Heart right ventricle (tissue), 16 donors: ENCODE data around the gene UBTD1. TPM values are rescaled to one million over a fixed set of nuclear protein-coding genes. Genes with fewer than 3 reads are reported as not detected.
"Not testable (repeated sequence)": the region's sequence is repeated elsewhere in the genome, so short reads cannot be mapped to it uniquely, and the experiment has no call there.

Source experiments
- ATAC-seq, 8 donors: fragments of 200-7000 bp; cut with Tn5 transposase; one replicate each; pipeline ENCODE4 v1.9.1; 2020; ENCODE audit warnings: mild to moderate bottlenecking in 8 of 8, moderate library complexity in 8 of 8, moderate number of reproducible peaks in 1 of 8
- DNase-seq, 2 donors: peaks; one replicate each; pipeline ENCODE4 v3.0.0-alpha.2; 2020
- H3K27ac ChIP-seq, 10 donors: fragments of 200-600 bp; sonication (generic) in 2 of 10; one replicate each; pipeline versions ENCODE4 v1.5.0 to v1.8.0; 2020 to 2022; ENCODE audit warnings: mild to moderate bottlenecking in 3 of 10
- H3K27me3 ChIP-seq, 7 donors: fragments of 200-600 bp; one replicate each; pipeline ENCODE4 v1.8.0; 2021 to 2022; ENCODE audit warnings: mild to moderate bottlenecking in 2 of 7
- H3K36me3 ChIP-seq, 9 donors: fragments of 200-600 bp; sonication (generic) in 1 of 9; one replicate each; pipeline versions ENCODE4 v1.5.0 to v1.8.0; 2020 to 2022; ENCODE audit warnings: mild to moderate bottlenecking in 2 of 9
- H3K4me1 ChIP-seq, 9 donors: fragments of 200-600 bp; sonication (generic) in 1 of 9; one replicate each; pipeline versions ENCODE4 v1.5.0 to v1.8.0; 2020 to 2022; ENCODE audit warnings: mild to moderate bottlenecking in 4 of 9
- H3K4me3 ChIP-seq, 10 donors: fragments of 200-600 bp; sonication (generic) in 2 of 10; one replicate each; pipeline versions ENCODE4 v1.5.0 to v1.8.0; 2020 to 2022; ENCODE audit warnings: mild to moderate bottlenecking in 7 of 10, moderate library complexity in 2 of 10
- H3K9me3 ChIP-seq, 11 donors: fragments of 200-600 bp in 10 of 11; sonication (generic) in 2 of 11; one replicate each; pipeline versions ENCODE4 v1.5.0 to v1.8.0; 2013 to 2022; ENCODE audit warnings: mild to moderate bottlenecking in 2 of 11, control low read depth in 1 of 11, moderate library complexity in 1 of 11
- CTCF ChIP-seq, 9 donors: fragments of 200-600 bp; sonication (generic) in 2 of 9; IDR thresholded peaks; one replicate each; pipeline versions ENCODE4 v1.5.0 to v1.8.0; 2021 to 2022; ENCODE audit warnings: antibody characterized with exemption in 9 of 9, mild to moderate bottlenecking in 5 of 9, moderate library complexity in 1 of 9
- WGBS, 2 donors: extraction: QIAGEN DNeasy Blood & Tissue Kit; methylation state at CpG; one replicate each; pipeline ENCODE4 v1.1.7; 2013; ENCODE audit warnings: inconsistent platforms in 1 of 2; 5-methylcytosine and 5-hydroxymethylcytosine counted together
- intact Hi-C, 10 donors: fragments of 100-400 bp; cut with DNase I; formaldehyde crosslinking; loops; one replicate each; pipeline versions ENCODE4 v1.11.1 to v1.14.2; 2022
- polyA plus RNA-seq, 2 donors: library from polyadenylated mRNA; stranded (reverse); fragments of 200-250 nt; gene quantifications; one replicate each; pipeline ENCODE4 v1.2.3, GENCODE V29; 2013
- total RNA-seq, 10 donors: library from RNA; stranded (reverse); fragmentation: NEBNext Ultra II Directional in 3 of 10; extraction: Animal tissue kit (Norgen Biotek cat#: 25700) in 3 of 10; gene quantifications; one replicate each; pipeline versions ENCODE4 v1.2.1 to v1.2.4, GENCODE V29; 2021 to 2023
- donor health status: Arrhythmogenic right ventricular cardiomyopathy.
- donor health status: ischemic (EF 13 %, LVEDD 7.1; RV severe dilation, severe dysfunction).
- donor health status: healthy with polysubstance abuse.
- donor health status: DM: no; HTN: yes; CAD: no.
- donor health status: DM: no; HTN: no; CAD: no.
- donor health status: ischemic (EF 25% LVEDD 6.9; RV normal size, moderate dysfunction).
- donor health status: ischemic (EF 25% LVEDD 5.7; RV mildly dilated, moderate dysfunction).
- donor health status: healthy.
- donor health status: DM: yes; HTN: yes; CAD: no.
- donor health status: Ischemic cardiomyopathy.
- donor health status: ischemic (EF 35%, LVEDD 5.7; RV mildly dilated, moderate dysfunction).
- donor health status: nonischemic (EF 11% LVEDD 7.7; RV severe dilation, severe dysfunction).
- donor health status: DM: yes; HTN: yes; CAD: no.
- donor health status: PGD.
- donor health status: ischemic (EF 29% LVEDD 5.4; RV normal size, mild dysfunction).
- donor health status: nonischemic (EF 23%, LVEDD 6.1; RV moderate dilation, normal function).

The UBTD1 gene
- total and polyA plus RNA-seq, 12 donors: 13.6 to 56.0 (median 21.3) TPM

DNA sequence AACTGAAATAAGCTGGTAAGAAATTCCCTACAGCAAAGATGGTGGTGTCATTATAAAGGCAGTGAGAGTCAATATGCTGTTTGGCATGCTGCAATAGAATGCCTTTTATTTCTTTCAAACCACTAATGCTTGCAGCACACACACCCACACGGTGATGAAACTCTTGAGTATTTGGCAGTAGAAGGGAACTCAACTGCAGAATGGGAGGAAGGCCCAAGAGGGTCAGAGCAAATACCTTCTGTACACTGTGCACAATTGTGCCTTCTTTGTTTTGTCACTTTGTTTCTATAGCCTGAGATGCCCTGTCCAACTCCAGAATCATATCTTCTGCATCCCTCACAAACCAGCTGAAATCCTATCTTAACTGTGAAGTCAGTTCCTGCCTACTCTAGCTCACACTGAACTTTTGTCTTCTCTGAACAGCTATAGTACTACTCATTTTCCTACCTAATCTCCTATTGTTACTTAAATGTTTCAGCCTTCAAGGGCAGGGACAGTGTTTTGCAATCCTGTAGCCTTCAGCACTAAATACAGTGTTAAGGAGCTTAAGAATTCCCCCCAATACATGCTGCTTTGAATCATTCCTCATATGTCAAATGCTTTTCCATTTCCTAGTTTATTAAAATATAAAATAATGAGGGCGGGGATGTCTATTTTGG is 22.7 kb upstream of the UBTD1 start:
- 67 to 76% methylated on average over 2 of the region's 2 CpGs for WGBS, 2 donors
- H3K9me3 ChIP-seq: no peaks in the 10 kb centered on the region
- DNase-seq (no peak), ATAC-seq (peak in 4 of 8 donors; percentile 51 to 82 (median 64))
- peaks cover 0 to 16% (median 0%) of the 10 kb centered on the region in 9 donors for H3K4me1 ChIP-seq
- intact Hi-C loops: no loop called here
- no peak for TF ChIP-seq CTCF (IDR thresholded peaks at IDR 0.05)
- H3K27me3 ChIP-seq: no peaks in the 10 kb centered on the region
- H3K4me3 ChIP-seq: no peak overlapping the region
- no peak overlapping the region for H3K27ac ChIP-seq
- peaks cover 0 to 100% (median 74%) of the 10 kb centered on the region in 9 donors for H3K36me3 ChIP-seq

- Histone ChIP-seq H3K36me3 (peaks cover 0 to 94% (median 55%) of the 10 kb centered on the region in 9 donors), H3K4me1 (peaks cover 0 to 29% (median 13%) of the 10 kb centered on the region in 9 donors)
- H3K9me3 ChIP-seq, ATAC-seq, H3K27ac ChIP-seq, intact Hi-C loops, H3K4me3 ChIP-seq, H3K27me3 ChIP-seq, DNase-seq: not testable (repeated sequence)
- 92 to 94% methylated on average over 4 of the region's 4 CpGs for WGBS, 2 donors
These were observed 19.3 kb upstream of the UBTD1 start for GRCh38 chr10:97479410-97479809.

DNA sequence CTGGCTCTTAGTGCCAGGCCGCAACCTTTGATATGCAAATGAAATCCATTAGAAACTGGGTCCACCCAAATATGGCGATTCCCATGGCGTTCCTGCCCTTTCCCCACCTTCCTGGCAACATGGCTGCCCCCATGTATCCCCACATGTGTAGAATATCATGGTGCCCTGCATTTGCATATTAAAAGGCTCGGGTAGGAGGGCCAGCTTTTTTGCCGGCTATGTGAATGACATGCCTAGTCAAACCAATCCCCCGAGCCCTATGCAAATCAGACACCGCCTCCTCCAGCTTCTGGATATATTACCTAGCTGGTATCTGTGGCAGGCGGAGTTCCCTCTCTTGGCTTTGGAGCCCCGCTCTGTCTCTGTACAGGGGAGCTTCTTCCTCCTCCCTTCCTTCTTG is 18.8 kb upstream of the UBTD1 start:
- ATAC-seq: no peak
- no peak for TF ChIP-seq CTCF (IDR thresholded peaks at IDR 0.05)
- Histone ChIP-seq H3K36me3 (peaks cover 0 to 94% (median 50%) of the 10 kb centered on the region in 9 donors), H3K9me3 (no peaks in the 10 kb centered on the region), H3K4me1 (peaks cover 0 to 29% (median 13%) of the 10 kb centered on the region in 9 donors), H3K27me3 (no peaks in the 10 kb centered on the region), H3K4me3 (no peak overlapping the region), H3K27ac (no peak overlapping the region)
- 77 to 79% methylated on average over 9 of the region's 9 CpGs for WGBS, 2 donors
- intact Hi-C loops: no loop called here
- DNase-seq: no peak

DNA sequence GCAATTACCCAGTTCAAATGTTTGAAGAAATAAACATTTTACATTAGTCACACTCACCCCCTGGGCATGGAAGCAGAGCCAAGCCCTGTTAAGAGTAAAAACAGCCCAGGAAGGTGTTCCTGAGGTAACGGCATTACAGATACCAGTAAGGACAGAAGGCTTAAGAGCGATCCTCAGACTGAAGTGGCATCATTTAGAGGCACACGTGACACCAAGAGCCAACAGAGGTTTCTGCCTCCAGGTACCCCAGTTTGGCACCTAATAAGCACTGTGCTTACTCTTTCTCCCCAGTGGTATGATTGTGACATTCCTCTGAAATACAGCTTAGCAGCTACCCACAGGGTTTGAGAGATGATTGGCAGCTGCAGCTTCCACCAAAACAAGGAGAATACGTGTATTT is 17.7 kb upstream of the UBTD1 start:
- Histone ChIP-seq H3K27me3 (no peaks in the 10 kb centered on the region), H3K9me3 (no peaks in the 10 kb centered on the region), H3K4me3 (no peak overlapping the region), H3K4me1 (peaks cover 0 to 32% (median 13%) of the 10 kb centered on the region in 9 donors), H3K36me3 (peaks cover 0 to 94% (median 40%) of the 10 kb centered on the region in 9 donors), H3K27ac (no peak overlapping the region)
- intact Hi-C loops: no loop called here
- DNase-seq (no peak), ATAC-seq (no peak)
- 81 to 83% methylated on average over 4 of the region's 4 CpGs for WGBS, 2 donors
- TF ChIP-seq CTCF (IDR thresholded peaks at IDR 0.05): no peak

DNA sequence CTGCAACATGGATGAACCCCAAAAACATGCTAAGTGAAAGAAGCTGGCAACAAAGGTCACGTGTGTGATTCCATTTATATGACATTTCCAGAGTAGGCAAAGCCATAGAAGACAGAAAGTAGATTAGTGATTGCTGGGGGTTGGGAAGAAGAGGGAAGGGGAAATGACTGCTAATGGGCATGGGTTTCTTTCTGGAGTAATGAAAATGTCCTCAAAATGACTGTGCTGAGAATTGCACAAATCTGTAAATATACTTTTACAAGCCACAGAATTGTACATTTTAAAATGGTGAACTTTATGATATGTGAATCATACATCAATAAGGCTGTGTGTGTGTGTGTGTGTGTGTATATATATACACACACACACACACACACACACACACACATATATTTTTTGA is 16.3 kb upstream of the UBTD1 start:
- Histone ChIP-seq H3K4me1 (peaks cover 0 to 35% (median 10%) of the 10 kb centered on the region in 9 donors), H3K27ac (no peak overlapping the region), H3K27me3 (no peaks in the 10 kb centered on the region), H3K4me3 (no peak overlapping the region), H3K9me3 (no peaks in the 10 kb centered on the region), H3K36me3 (peaks cover 0 to 83% (median 35%) of the 10 kb centered on the region in 9 donors)
- ATAC-seq (no peak), DNase-seq (no peak)
- WGBS, 2 donors: 77 to 84% methylated on average over 1 of the region's 1 CpG
- intact Hi-C loops: no loop called here
- TF ChIP-seq CTCF (IDR thresholded peaks at IDR 0.05): no peak
